Fibroblast of skin of right biceps (primary cell): ENCODE measurements around the gene SUSD3.

Experiments
- DNase-seq: peaks from one replicate; pipeline ENCODE4 v3.0.0-alpha.2; 2013

SUSD3 gene

GRCh38 chr9:93053781-93054331 is 4.6 kb upstream of the SUSD3 start:
- DNase-seq = no peak

DNA sequence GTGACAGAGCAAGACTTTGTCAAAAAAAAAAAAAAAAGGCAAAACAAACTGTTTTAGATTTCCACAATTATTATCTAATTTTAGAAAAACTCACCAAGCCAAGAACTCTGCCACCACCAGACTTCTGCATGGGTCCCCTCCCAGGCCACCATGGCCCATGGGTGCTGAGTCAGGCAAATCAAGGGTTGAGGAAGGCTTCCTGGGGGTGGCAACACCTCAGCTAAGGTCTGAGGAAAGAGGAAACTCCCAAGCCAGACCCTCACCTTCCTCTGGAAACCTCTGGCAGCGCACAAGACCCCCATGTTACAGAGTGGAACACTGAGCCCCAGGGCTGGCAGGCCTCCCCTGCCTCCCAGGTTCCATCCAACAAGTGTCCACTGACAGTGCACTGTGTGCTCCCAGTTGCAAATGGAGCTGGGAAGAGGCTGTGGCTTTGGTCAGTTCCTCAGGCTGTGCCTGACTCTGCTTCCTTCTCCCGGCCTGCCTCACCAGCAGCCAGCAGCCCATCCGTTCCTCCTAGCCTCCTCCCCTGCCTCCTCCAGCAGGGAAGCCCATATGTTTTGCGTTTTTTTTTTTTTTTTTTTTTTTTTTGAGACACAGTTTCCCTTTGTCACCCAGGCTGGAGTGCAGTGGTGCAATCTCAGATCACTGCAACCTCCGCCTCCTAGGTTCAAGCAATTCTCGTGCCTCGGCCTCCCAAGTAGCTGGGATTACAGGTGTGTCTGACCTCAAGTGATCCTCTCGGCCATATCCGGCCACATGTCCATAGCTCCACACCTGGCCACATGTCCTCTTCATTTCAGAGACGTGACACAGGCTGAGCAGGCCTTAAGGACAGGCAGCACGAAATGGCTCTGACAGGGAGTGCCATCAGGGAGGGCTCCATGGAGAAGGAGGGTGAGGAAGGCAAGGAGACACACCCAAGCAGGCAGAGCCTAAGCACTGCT is 3.5 kb upstream of the SUSD3 start:
- DNase-seq = no peak

GRCh38 chr9:93057042-93057702 is 1.3 kb upstream of the SUSD3 start:
- no peak for DNase-seq

DNA sequence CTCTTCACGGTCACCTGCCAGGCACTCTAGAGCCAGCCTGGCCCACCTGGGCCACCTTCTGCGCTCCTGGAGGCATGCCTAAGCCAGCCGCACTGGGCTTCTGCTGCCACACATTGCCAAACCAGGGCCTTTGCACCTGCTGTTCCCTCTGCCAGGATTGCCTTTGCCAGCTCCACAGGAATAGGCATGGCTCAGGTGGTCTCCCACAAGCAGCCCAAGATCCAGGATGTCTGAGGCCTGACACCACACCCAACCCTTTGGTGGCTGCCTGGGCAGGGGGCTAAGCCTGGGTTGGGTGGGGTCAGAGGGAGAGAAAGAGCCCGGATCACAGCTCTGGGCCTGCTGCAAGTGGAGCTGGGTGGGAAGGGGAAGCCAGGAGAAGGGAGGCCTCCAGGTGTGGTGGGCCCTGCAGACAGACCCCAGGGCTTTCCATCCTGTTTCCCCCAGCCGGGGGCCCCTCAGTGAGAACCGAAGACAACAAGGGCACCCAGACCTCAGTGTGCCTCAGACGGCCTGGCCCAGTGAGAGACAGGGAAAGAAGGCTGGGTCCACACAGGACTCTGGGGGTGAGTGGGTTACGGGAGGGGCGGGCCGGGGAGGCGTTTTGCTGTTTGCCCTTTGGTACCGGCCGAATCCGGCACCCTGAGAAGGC is 672 bp upstream of the SUSD3 start:
- DNase-seq = no peak

DNA sequence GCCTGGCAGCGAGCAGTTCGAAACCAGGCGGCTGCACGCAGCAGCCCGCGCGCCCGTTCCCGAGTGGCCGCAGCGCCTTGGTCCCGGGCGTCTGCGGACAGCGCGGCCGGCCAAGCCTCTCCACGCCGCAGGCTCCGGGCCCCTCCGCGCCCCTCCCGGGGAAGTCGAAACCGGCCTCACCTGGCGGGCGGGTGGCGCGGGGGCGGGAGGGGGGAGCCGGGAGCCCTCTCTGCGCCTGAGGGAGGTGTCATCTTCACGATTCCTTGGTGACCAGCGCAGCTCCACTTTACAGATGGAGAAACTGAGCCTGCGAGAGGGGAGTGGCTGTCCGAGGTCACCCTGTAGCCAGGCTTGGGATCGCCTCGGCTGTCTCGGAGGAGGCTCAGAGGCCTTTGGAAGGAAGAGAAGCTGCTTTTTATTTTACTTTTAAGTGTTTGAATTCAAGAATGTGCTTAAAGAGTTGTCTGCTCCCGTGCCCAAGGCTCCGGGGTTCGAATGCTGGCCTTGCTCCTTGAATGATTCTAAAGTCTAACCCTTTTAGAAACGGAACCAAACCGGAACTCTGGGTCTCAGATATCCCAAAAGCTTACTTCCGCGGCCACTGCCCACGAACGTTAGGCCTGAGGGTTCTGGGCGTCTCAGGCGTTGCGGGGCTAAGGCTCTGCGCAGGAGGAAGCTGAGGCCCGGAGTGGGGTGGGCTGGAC is 662 bp downstream of the SUSD3 start:
- DNase-seq = no peak

- no peak for DNase-seq
Observed at GRCh38 chr9:93059715-93060578, 1.4 kb downstream of the SUSD3 start.

- peak; percentile 77 for DNase-seq
Observed at GRCh38 chr9:93060746-93061259, 2.3 kb downstream of the SUSD3 start.

GRCh38 chr9:93061260-93061751 is 2.8 kb downstream of the SUSD3 start:
- DNase-seq = no peak

- DNase-seq = no peak
Observed at GRCh38 chr9:93061791-93062763, 3.6 kb downstream of the SUSD3 start.

DNA sequence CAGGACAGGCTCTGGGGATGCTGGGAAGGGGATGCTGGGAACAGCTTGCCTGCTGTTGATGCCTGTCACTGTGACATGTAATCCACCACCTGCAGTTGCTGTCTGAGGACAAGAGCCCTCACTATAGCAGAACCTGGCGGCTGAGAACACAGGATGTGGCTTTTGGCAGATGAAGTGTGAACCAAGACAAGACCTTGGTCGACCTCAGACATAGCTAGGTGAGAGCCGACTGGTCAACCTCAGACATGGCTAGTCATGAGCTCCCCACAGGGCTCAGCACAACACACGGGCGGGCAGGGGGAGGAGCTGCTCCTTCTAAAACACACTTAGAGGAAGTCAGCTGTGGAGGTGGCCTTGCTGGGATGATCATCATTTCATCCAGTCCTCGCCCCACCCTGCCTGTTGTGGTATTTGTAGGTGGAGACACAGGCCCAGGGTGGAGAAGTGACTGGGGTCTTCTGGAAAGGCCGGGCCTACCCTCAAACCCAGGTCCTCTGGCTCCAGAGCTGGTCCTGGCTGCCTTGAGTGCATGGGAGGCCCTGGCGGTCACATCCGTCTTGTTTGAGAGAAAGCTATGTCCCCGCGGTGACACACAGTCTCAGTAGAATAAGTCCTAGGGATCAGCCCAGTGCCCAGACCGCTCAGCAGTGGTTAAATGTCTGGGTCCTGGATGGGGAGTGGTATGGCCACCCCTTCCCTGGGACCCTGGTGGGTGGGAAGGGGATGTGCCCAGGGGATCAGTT is 6.1 kb downstream of the SUSD3 start:
- peak; percentile 11 for DNase-seq

DNA sequence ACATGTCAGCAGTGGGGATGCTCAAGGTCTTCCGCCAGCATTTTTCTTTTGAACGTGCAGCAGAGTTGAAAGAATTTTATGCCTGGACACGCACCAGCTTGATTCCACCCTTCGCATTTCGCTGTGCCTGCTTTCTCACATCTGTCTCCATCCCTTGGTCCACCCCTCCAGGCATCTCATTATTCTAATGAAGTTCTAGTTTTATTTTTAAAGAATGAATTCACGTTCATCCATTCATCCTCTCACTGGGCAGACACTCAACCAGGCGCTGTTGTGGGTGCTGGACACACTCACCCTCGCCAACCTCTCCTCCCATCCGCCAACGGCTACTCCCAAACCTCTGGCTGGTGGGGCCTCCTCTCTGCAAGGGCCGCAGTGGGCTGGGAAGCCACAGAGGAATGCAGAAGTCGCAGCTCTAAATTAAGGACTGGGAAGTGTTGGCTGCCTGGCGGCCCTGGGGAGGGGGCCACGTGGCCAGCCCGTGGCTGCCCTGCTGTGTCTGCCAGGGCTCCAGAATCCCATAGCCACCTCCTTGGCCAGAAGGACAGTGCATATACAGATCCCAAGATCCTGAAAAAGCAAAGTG is 6.7 kb downstream of the SUSD3 start:
- DNase-seq = no peak

GRCh38 chr9:93066978-93067603 is 8.6 kb downstream of the SUSD3 start:
- no peak for DNase-seq

- DNase-seq = no peak
Observed at GRCh38 chr9:93068956-93069355, 10.5 kb downstream of the SUSD3 start.

- DNase-seq = peak; percentile 21
Observed at GRCh38 chr9:93071464-93071863, 13.0 kb downstream of the SUSD3 start.

DNA sequence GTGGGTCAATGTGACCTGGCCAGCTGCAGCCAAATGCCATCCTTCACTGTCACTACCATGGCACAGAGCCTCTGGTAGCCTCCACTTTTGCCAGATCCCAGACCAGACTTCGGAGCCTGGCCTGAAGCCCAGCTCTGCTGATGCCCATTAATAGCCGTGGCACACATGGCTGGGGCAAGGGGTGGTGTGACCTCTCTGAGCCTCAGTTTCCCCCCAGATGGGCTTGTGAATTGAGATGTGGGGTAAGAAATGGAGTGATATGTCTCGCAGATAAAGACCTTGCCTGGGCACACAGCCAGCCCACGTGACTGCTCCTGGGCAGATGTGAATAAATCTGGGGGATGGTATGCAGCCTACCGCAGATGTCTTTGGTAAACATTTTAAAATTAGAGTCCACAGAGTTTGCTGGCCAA is 13.9 kb downstream of the SUSD3 start:
- DNase-seq = peak; percentile 28

GRCh38 chr9:93076101-93076791 is 17.7 kb downstream of the SUSD3 start:
- DNase-seq = no peak

GRCh38 chr9:93076792-93077128 is 18.3 kb downstream of the SUSD3 start:
- DNase-seq = no peak

DNA sequence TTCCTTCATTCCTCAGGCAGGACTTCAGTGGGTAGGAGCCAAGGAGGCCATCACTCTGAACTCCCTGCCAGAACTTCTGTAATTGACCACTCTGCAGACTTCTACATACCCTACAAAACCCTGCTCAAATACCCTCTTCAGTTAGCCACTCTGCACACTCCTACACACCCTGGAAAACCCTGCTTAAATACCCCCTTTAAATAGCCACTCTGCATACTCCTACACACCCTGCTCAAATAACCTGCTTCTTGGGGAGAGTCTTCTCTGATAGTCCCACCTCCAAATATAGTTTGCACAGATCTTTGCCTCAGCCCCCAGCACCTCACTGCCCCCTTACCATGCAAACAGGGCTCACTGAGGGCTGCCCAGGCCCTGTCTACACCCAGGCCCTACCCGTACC is 18.9 kb downstream of the SUSD3 start:
- DNase-seq = no peak
